Stomach (tissue), 9 donors: ENCODE measurements around the gene KIF17. TPM values are rescaled to one million over a fixed set of nuclear protein-coding genes. Genes with fewer than 3 reads are reported as not detected.
A peak's percentile ranks its signal among the peaks of the same experiment; 100 is the strongest.

Experiments
- DNase-seq, 2 donors: peaks; one replicate each; pipeline versions ENCODE4 v3.0.0 to v3.0.0-alpha.2; 2013 to 2019
- H3K27ac ChIP-seq, 5 donors: fragments of 200-600 bp in 4 of 5; sonication (generic) in 4 of 5; one replicate each; pipeline ENCODE4 v1.5.1; 2013 to 2019; ENCODE audit warnings: mild to moderate bottlenecking in 1 of 5, moderate library complexity in 1 of 5
- H3K27me3 ChIP-seq, 3 donors: fragments of 200-600 bp; sonication (generic); one replicate each; pipeline ENCODE4 v1.5.1; 2017 to 2019; ENCODE audit warnings: mixed run types in 1 of 3
- H3K36me3 ChIP-seq, 4 donors: fragments of 200-600 bp; sonication (generic); 1 replicate in 3 of 4; 2 replicates in 1 of 4; pipeline ENCODE4 v1.5.1; 2016 to 2019
- H3K4me1 ChIP-seq, 4 donors: fragments of 200-600 bp; sonication (generic); one replicate each; pipeline ENCODE4 v1.5.1; 2016 to 2019
- H3K4me3 ChIP-seq, 4 donors: fragments of 200-600 bp; sonication (generic) in 3 of 4; one replicate each; pipeline ENCODE4 v1.5.1; 2016 to 2019; ENCODE audit warnings: mild to moderate bottlenecking in 1 of 4
- H3K9me3 ChIP-seq, 4 donors: fragments of 200-600 bp; sonication (generic); one replicate each; pipeline ENCODE4 v1.5.1; 2016 to 2019
- EP300 ChIP-seq: sonication (generic); formaldehyde crosslinking; IDR thresholded peaks from one replicate; pipeline ENCODE4 v1.6.1; 2017; ENCODE audit warnings: antibody characterized with exemption
- POLR2A ChIP-seq, 4 donors: fragments of 450-650 bp; IDR thresholded peaks; one replicate each; pipeline ENCODE4 v1.6.1; 2016; ENCODE audit warnings: antibody characterized with exemption in 4 of 4, control low read depth in 2 of 4, mild to moderate bottlenecking in 1 of 4, moderate library complexity in 1 of 4
- POLR2AphosphoS5 ChIP-seq, 3 donors: sonication (generic); formaldehyde crosslinking; IDR thresholded peaks; one replicate each; pipeline ENCODE4 v1.6.1; 2016; ENCODE audit warnings: antibody characterized with exemption in 3 of 3
- WGBS, 5 donors: extraction: QIAGEN DNeasy Blood & Tissue Kit in 3 of 5; methylation state at CpG; one replicate each; pipeline versions ENCODE4 v1.1.5 to v1.1.7; 2013 to 2018; 5-methylcytosine and 5-hydroxymethylcytosine counted together
- intact Hi-C: fragments of 100-400 bp; cut with DNase I; formaldehyde crosslinking; loops from one replicate; pipeline ENCODE4 v1.15.1; 2023; ENCODE audit warnings: low total_unique reads
- polyA plus RNA-seq, 3 donors: library from polyadenylated mRNA; stranded (reverse); fragments of 200-250 nt; gene quantifications; one replicate each; pipeline ENCODE4 v1.2.3, GENCODE V29; 2013
- total RNA-seq, 5 donors: library from RNA; depleted of rRNA; stranded (reverse); fragments of >200 nt; gene quantifications; one replicate each; pipeline versions ENCODE4 v1.1.0 to v1.2.3, GENCODE V29; 2014 to 2016
- TF ChIP-seq, protein P1 (sequence below), 7 experiments: fragments of 450-650 bp in 4 of 7; fragments of 200-600 bp in 3 of 7; sonication (generic) in 3 of 7; IDR thresholded peaks; one replicate each; pipeline ENCODE4 v1.5.1; 2016 to 2019; ENCODE audit warnings: antibody characterized with exemption in 7 of 7, control low read depth in 2 of 7, mild to moderate bottlenecking in 1 of 7
- donor health status: healthy with polysubstance abuse.
- donor health status: Bipolar disorder and iron deficiency.
- donor health status: healthy.

Gene KIF17
- total and polyA plus RNA-seq, 8 donors = 0.56 to 1.5 (median 1.3) TPM; not detected in 3

DNA sequence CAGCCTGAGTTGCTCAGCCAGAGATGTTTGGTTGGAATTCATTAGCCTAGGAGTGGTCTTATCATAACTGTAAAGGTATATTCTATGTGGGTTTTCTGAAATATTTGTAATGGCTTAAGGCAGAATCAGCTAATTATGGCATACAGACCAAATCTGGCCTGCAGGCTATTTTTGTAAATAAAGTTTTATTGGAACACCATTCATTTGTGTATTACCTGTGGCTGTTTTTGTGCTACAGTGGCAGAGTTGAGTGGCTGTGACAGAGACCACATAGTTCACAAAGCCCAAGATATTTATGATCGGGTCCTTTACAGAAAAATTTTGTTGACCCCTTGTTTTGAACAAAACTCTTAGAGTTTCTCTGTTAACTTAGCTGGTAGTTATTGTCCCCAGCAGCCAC is 49.2 kb downstream of the KIF17 start:
- DNase-seq = no peak
- WGBS, 5 donors = 92 to 100% (median 95%) methylated on average over 1 of the region's 1 CpG
- no peaks in the 10 kb centered on the region for H3K9me3 ChIP-seq
- H3K4me1 ChIP-seq = no peaks in the 10 kb centered on the region
- no peak overlapping the region for H3K4me3 ChIP-seq
- no peak for TF ChIP-seq EP300
- no peak for TF ChIP-seq POLR2A (IDR thresholded peaks at IDR 0.05)
- TF ChIP-seq, protein P1, sequence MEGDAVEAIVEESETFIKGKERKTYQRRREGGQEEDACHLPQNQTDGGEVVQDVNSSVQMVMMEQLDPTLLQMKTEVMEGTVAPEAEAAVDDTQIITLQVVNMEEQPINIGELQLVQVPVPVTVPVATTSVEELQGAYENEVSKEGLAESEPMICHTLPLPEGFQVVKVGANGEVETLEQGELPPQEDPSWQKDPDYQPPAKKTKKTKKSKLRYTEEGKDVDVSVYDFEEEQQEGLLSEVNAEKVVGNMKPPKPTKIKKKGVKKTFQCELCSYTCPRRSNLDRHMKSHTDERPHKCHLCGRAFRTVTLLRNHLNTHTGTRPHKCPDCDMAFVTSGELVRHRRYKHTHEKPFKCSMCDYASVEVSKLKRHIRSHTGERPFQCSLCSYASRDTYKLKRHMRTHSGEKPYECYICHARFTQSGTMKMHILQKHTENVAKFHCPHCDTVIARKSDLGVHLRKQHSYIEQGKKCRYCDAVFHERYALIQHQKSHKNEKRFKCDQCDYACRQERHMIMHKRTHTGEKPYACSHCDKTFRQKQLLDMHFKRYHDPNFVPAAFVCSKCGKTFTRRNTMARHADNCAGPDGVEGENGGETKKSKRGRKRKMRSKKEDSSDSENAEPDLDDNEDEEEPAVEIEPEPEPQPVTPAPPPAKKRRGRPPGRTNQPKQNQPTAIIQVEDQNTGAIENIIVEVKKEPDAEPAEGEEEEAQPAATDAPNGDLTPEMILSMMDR (IDR thresholded peaks at IDR 0.05) = no peak
- no peak for TF ChIP-seq POLR2AphosphoS5 (IDR thresholded peaks at IDR 0.05)
- no peaks in the 10 kb centered on the region for H3K27me3 ChIP-seq
- H3K36me3 ChIP-seq = no peaks in the 10 kb centered on the region
- intact Hi-C loops = no loop called here
- H3K27ac ChIP-seq = no peak overlapping the region

GRCh38 chr1:20666804-20667203 is 51.0 kb downstream of the KIF17 start:
- TF ChIP-seq POLR2A (IDR thresholded peaks at IDR 0.05) = no peak
- no peak for TF ChIP-seq EP300
- TF ChIP-seq POLR2AphosphoS5 (IDR thresholded peaks at IDR 0.05) = no peak
- TF ChIP-seq, protein P1 (IDR thresholded peaks at IDR 0.05) = no peak

DNA sequence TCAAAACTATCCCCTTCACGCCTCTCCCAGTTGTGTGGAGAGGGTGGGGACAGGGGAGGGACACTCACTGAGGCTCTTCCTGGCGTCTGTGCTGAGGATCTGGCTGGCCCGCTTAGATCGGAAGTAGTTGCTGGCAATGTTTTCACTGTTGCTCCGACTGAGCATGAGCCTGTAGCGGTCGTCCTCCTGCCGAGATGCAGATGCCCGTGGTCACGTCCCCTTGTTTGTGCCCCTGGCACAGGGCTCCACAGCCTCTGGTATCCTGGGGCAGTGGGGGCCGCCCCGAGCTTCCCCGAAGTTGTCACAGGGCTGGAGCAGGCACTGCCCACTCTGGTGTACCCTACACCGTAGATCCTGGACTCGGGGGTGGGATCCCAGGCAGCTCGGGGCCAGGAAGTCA is 51.7 kb downstream of the KIF17 start:
- Histone ChIP-seq H3K4me3 (no peak overlapping the region), H3K36me3 (no peaks in the 10 kb centered on the region), H3K9me3 (no peaks in the 10 kb centered on the region), H3K27ac (peak overlapping the region in 2 of 5 donors; percentile 33 to 46), H3K27me3 (no peaks in the 10 kb centered on the region), H3K4me1 (peaks cover 5 to 10% (median 8%) of the 10 kb centered on the region in 4 donors)
- intact Hi-C loops = no loop called here
- DNase-seq = no peak
- 70 to 95% (median 80%) methylated on average over 11 to 16 of the region's 16 CpGs for WGBS, 5 donors
- no peak for TF ChIP-seq POLR2A (IDR thresholded peaks at IDR 0.05)
- no peak for TF ChIP-seq EP300
- no peak for TF ChIP-seq POLR2AphosphoS5 (IDR thresholded peaks at IDR 0.05)
- TF ChIP-seq, protein P1 (IDR thresholded peaks at IDR 0.05) = no peak

More at GRCh38 chr1:20666804-20667203, 51.0 kb downstream of the KIF17 start:
- H3K4me3 ChIP-seq = no peak overlapping the region
- intact Hi-C loops = no loop called here
- H3K27me3 ChIP-seq = no peaks in the 10 kb centered on the region
- 98 to 100% (median 100%) methylated on average over 1 of the region's 1 CpG for WGBS, 5 donors
- DNase-seq = no peak
- H3K27ac ChIP-seq = no peak overlapping the region
- H3K4me1 ChIP-seq = peaks cover 5 to 7% (median 7%) of the 10 kb centered on the region in 4 donors
- H3K9me3 ChIP-seq = no peaks in the 10 kb centered on the region
- no peaks in the 10 kb centered on the region for H3K36me3 ChIP-seq

DNA sequence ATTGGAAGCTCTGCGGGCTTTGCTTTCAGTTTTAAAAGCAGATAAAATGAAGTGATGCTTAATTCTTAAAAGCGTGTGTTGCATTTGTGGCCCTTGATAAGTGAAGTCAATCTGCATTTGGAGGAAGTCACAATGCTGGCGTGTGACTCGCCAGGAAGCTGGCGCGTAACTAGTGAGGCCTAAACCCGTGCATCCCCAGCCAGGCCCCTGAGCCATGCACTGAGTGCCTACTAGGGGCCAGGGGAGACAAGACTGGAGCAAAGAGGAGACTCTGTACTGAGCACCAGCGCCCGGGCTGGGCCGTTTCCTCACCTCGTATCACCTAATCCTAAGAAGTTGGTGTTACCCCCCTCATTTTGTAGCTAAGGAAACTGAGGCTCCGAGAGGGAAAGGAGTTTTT is 52.1 kb downstream of the KIF17 start:
- Histone ChIP-seq H3K27ac (peak overlapping the region in 2 of 5 donors; percentile 33 to 46), H3K9me3 (no peaks in the 10 kb centered on the region), H3K4me1 (peaks cover 5 to 10% (median 9%) of the 10 kb centered on the region in 4 donors), H3K27me3 (no peaks in the 10 kb centered on the region), H3K36me3 (no peaks in the 10 kb centered on the region), H3K4me3 (no peak overlapping the region)
- no peak for TF ChIP-seq POLR2A (IDR thresholded peaks at IDR 0.05)
- no peak for TF ChIP-seq POLR2AphosphoS5 (IDR thresholded peaks at IDR 0.05)
- TF ChIP-seq, protein P1 (IDR thresholded peaks at IDR 0.05) = no peak
- TF ChIP-seq EP300 = no peak
- WGBS, 5 donors = 72 to 84% (median 80%) methylated on average over 12 of the region's 12 CpGs
- no peak for DNase-seq
- intact Hi-C loops = no loop called here
